ENCODE data around the gene STXBP6.

STXBP6 gene

DNA sequence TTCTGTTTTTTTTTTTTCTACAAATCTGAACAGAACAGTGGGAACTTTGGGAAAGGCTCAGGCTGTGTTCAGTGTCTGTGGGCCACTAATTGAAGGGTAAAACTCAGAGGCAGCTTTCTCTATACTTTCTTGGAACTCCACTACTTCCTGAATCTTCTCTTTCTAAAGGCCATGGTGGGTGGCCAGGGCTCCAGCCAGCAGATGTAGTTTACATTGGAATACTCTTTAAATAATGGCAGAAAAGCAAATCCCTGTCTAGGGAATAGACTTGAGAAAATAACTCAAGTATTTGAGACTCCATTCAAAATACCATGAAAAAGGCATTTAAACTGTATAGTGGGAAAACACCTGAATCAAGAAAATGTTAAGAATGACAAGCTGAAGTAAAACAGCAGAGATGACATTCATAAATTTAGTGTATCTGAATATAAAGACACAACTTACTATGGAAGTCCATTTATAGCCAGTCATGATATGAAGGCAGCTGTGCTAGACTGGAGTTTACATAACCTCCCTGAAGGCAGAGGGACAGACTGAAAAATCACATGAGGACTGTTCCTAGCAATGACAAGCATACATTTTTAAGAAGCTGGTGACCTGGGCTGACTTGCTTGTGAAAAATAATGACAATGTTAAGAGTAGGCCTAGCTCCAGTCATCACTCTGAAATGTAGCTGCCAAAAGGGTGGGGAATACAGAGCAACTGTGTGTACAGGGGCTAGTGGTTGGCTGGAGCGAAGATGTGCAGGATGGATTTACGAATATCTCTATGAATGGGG is 168.6 kb downstream of the STXBP6 start:
- DNase-seq, result no peak
- in situ Hi-C loops (cut with HindIII; ENCODE audit: low pct_ligation_motif_present, low pct_unique_long_range_greater_than_20kb, low sequenced_read_pairs), result no loop called here

DNA sequence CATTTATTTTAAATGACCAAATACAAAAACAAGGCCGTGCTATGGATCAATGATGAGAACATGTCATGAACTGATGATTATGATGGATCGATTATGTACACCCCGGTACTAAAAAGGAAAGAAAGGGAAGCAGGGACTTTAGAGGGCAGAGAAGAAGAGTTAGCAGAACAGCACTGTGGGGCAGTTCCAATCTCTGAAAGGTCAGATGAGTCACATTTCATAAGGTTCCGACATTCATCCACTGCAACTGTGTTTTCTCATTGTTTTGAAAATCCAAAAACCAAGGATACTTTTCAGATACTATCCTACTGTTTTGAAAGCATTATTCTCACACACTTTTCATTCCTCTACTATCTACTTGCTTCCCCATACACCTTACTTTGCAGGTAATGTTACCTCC is 169.3 kb downstream of the STXBP6 start:
- in situ Hi-C loops (cut with HindIII; ENCODE audit: low pct_ligation_motif_present, low pct_unique_long_range_greater_than_20kb, low sequenced_read_pairs), result no loop called here
- no peak for DNase-seq

DNA sequence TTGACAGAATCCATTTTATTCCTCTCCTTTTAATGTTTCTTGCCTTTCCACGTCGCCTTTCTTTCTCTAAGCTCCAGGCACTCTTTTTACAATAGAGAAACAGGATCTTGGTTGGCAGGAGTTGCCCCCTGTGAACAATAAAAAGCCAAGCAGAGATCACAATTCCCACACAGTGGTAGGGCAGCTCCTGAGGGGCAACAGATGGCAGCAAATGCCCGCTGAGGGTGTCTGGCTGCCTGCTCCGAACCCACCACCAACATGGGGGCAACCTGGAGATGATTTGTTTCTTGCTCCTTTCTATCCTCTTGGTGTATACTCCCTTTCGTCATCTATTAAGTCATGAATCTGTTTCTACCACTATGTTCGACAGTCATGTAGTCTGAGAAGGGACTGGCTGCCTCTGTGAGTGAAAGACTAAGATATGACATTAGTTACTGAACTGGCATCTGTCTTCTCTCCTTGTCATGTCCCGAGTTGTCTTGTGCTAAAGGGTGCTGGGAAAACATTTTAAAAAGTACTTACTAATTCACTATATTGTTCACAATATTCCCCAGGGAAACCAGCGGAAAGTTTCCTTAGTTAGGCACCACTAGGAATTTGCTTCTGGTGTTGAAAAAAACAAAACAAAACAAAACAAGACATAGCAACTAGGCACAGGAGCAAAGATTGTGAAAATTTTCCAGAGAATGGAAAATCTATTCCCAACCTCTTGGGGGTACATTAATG is 170.1 kb downstream of the STXBP6 start:
- no peak for DNase-seq
- in situ Hi-C loops (cut with HindIII; ENCODE audit: low pct_ligation_motif_present, low pct_unique_long_range_greater_than_20kb, low sequenced_read_pairs), result no loop called here

DNA sequence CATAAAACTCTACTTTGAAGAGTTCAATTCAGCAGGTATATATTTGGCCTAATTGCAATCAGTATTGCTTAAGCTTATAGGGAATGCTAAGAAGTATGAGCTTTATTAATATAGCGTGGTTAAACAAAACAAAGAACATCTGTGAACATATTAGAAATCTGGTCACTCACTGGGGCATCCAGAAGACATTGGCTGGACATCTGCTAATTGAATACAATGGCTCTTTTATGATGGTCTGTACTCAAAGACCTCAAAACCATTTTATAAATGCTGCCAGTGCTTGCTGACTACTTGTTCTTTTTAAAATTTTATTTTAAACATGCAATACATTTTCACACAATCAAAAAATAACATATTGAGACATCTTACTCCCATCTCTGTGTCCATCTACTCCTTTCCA is 173.0 kb downstream of the STXBP6 start:
- in situ Hi-C loops (cut with HindIII; ENCODE audit: low pct_ligation_motif_present, low pct_unique_long_range_greater_than_20kb, low sequenced_read_pairs), result no loop called here
- no peak for DNase-seq

DNA sequence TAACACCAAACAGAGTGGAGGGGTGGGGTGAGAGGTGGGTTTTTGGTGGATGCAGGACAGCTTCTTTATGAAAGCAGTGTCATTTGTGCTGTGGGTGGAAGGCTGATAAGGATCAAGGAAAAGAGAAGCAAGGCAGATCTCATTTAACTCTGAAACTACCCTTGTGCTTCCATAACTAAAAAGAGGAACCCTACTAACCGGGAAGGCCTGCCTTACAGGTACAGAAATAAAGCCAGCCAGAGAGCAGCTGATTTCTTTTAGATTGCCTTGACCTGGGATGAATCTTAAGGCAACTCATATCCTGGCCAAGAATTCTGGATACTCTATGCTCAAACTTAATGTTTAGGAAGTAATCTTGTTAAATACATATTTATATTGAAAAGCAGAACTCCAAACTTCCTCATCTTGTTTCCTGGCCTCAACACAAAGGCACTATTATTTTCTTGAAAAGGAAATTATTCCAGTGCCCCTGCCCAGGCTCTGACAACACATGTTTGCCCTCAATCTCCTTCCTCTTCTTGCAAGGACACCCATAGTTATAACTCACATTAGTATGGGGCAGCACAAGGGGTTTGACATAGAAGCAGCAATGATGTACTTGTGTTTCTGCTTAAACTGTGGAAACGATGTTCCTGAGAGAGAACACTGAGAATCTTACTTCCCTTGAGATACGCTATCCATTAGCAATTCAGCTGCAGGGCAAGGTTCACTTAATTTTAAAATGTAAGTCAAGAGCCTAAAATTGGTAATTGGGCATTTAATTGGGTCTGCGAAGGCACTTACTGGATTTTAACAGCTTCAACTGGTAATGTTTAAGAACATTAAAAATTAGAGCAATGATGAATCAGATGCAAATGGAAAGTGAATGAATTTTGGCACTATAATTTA is 173.7 kb downstream of the STXBP6 start:
- in situ Hi-C loops (cut with HindIII; ENCODE audit: low pct_ligation_motif_present, low pct_unique_long_range_greater_than_20kb, low sequenced_read_pairs), result no loop called here
- no peak for DNase-seq

DNA sequence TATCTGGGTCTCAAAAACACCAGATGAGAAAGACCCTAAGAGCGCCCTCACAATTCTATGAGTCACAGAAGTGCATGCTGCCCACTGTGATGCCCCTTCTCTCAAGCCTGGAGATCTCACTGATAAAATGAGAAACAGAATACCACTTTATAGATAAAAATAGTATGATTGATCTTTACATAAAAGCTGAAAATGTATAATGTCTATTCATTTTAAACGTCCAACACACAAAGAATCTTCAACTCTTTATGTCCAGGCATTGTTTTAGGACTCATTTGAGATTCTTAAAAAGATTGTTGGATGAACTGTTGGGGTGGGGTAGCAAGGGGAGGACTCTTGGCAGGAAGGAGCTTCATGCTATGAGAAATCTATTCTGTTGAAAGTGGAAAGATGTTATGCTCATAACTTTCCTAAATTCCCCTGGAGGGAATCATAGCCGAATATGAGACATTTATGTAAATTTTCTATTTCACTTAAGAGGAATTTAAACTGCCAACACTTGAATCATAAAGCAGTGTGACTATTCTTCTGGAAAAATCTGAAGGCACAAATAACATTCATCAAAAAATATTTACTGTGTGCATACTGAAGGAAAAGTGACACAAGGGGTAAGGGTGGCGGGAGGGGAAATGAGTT is 174.6 kb downstream of the STXBP6 start:
- in situ Hi-C loops (cut with HindIII; ENCODE audit: low pct_ligation_motif_present, low pct_unique_long_range_greater_than_20kb, low sequenced_read_pairs), result no loop called here
- no peak for DNase-seq

DNA sequence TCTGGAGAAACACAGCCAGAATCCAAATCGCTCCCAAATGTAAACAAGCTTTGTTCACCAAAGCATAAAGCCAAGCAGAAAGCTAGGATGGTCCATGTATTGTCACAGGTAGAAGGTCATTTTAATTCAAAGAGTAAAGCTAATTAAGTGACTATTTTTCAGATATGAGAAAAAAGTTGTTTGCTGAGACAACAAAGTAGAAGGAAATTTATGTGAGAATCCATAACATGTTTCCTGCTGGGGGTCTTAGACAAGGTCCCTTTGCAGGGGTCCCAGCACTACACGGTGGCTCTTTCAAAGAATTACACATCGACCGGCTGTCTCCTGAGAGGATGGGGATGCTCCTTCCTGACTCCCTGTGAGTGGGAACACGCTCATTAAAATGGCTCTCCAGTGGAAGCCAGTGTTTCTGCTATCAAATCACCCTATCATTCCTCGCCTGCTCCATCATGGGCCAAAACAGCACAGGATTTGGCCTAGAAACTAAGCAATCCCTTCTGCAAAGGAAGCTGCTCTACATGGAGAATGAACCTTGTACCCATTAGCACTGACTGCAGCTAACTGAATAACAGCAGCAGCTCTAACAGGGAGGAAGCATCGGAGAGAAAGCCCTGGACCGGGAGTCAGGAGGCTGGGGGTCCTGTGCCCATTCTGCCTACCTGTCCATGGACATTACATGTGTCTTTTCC is 175.3 kb downstream of the STXBP6 start:
- in situ Hi-C loops (cut with HindIII; ENCODE audit: low pct_ligation_motif_present, low pct_unique_long_range_greater_than_20kb, low sequenced_read_pairs), result no loop called here
- DNase-seq, result no peak

DNA sequence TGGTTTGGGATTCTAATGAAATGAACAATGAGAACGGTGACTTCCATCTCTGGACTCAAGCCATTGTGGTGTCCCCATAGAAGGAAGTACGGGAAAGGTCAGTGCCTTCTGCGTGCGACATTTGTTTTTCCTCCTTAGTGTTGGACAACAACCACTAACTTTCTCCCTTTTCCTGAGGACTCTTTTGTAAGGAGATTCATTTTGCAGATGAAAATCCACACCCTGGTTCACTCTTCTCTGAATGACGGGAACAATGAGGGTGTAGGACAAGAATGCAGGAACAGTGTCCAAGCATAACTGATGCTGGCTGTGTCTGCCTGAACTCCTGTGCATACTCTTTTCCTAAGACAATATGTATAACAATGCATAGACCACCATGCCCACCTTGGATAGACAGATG is 176.4 kb downstream of the STXBP6 start:
- in situ Hi-C loops (cut with HindIII; ENCODE audit: low pct_ligation_motif_present, low pct_unique_long_range_greater_than_20kb, low sequenced_read_pairs), result no loop called here
- DNase-seq, result no peak

DNA sequence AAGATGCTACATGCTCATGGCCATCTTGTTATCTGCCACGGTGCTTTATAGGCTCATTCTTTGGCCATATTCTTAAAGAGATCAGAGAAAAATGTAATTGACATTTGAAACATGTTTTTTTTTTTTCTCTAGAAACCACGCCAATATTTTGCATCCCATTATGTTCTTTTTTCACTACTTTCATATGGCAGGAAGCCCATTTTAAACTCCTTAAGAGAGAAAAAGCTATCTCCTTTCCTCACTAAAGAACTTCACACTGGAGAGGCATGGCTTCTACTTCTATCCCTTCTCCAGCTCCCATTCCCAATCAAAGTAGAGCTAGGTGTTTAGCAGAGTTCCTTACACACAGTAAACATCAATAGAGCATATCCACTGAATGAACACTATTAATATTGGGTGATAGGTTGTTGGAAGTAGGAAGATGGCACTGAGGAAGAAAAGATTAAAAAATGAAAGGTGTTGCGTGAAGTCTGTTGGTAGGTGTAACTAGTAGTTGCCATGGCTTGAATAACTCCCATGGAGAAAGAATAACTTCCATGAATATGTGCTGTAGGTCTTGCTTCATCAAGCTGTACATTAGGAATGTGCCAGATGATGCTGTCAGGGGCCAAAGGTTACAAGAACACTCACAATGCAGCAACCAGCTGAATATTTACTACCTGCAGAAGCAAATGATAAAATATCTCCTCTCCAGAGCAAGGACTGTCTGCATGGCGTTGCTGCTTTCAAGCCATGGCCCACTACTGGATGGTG is 178.8 kb downstream of the STXBP6 start:
- DNase-seq, result no peak
- in situ Hi-C loops (cut with HindIII; ENCODE audit: low pct_ligation_motif_present, low pct_unique_long_range_greater_than_20kb, low sequenced_read_pairs), result no loop called here

DNA sequence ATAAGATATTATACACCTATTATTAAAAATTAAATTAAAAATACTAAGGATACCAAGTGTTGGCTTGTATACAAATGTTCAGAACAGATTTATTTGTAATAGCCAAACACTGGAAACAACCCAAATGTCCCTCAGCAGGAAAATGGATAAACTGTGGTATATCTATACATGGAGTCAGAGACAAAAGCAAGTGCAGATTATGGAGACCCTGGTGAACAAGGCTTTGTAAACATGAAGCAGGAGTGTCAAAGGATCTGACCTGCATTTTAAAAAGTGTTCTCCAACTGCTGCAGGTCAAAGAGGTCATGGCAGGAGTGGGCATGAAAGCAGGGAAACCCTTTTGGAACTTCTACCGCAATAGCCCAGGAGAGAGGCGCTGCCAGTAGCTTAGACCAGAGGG is 181.6 kb downstream of the STXBP6 start:
- no peak for DNase-seq
- in situ Hi-C loops (cut with HindIII; ENCODE audit: low pct_ligation_motif_present, low pct_unique_long_range_greater_than_20kb, low sequenced_read_pairs), result no loop called here

DNA sequence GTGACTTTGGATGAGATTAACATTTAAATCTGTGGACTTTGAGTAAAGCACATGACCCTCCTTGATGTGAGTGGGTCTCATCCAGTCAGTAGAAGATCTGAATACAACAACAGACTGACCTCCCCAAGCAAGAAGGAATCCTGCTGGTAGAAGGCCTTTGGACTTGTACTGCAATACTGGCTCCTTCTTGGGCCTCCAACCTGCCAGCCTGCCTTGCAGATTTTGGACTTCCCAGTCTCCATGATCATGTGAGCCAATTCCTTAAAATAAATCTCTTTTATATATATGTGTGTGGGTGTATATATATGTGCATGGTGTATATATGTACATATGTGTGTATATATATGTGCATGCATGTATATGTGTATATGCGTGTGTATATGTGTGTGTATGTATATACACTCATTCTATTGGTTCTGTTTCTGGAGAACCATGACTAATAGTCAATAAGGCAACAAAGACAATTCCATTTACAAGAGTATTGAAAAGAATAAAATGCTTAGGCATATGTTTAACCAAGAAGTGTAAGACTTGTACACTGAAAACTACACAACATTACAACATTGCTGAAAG is 183.8 kb downstream of the STXBP6 start:
- in situ Hi-C loops (cut with HindIII; ENCODE audit: low pct_ligation_motif_present, low pct_unique_long_range_greater_than_20kb, low sequenced_read_pairs), result no loop called here
- no peak for DNase-seq

DNA sequence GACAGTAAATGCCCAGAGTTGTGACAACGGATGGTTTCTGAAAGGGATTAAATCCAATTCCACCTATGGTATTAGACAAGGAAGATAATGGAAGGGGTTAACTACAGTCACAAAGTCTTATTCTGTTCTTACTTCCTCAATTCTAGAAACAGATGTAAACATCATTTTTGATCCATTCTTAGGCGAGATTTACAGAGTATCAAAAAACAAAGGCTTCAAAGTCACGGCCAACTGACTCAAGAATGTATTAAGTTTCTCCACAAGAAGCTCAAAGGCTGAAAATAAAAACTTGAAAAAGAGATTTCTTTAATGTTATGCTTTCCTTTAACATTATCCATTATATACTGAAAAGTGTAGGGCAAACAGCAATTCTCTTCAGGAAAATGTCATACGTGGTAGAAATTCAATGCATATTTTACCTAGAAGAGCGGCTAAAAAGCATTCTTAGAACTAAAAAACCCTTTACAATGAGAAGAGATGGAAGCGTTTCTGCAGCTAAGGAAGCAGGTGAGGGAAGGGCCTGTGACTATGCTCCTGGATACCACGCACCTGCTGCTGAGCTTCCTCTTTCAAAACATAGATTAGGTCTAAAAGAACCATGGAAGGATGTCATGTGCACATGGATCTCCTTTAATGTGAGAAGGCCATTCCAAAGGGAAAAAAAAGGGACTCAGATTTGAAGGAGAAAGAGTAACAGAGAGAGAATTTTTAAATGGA is 185.8 kb downstream of the STXBP6 start:
- DNase-seq, result no peak
- in situ Hi-C loops (cut with HindIII; ENCODE audit: low pct_ligation_motif_present, low pct_unique_long_range_greater_than_20kb, low sequenced_read_pairs), result no loop called here

DNA sequence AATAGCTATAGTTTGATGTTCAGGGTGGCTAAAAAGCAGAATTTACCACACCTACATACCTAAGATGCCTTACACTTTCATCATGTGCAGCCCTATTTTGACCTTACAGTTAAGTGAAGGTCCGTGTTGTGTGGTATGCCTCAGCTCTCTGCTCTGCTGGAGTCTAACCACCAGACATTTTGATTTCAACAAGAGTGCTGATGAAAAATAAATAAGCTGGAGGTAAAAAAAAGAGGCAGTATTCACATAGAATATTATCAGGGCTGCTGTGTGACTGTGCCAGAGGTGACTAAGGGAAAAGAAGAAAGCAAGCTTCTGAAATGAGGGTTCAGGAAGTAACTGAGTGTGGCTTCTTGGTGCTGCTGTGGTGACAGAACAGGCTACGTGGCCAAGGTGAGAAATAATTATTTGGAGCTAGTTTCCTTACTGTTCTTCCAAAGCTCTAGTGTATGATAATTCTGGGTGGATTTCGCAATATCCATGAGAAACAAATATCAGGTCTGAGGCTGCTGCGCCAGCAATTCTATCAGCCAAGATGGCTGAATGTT is 188.8 kb downstream of the STXBP6 start:
- no peak for DNase-seq
- in situ Hi-C loops (cut with HindIII; ENCODE audit: low pct_ligation_motif_present, low pct_unique_long_range_greater_than_20kb, low sequenced_read_pairs), result no loop called here

DNA sequence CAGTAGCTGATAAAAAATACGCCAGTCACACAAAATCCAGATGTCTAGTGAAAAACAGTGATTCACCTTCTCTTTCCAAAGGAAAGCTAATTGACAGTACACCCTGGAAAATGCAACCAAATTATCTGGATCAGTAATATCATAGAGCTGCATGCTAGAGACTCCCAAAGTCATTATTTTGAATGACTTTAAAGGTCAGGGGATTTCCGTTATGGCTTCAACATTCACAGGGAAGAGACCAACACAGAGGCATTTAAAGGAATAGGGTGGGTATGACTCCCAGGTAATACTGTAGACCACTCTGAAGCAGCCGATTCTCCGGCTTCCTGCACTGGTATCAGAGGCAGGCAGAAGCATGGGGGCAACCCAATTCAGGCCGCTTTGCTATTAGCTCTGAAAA is 190.4 kb downstream of the STXBP6 start:
- in situ Hi-C loops (cut with HindIII; ENCODE audit: low pct_ligation_motif_present, low pct_unique_long_range_greater_than_20kb, low sequenced_read_pairs), result no loop called here
- DNase-seq, result no peak

DNA sequence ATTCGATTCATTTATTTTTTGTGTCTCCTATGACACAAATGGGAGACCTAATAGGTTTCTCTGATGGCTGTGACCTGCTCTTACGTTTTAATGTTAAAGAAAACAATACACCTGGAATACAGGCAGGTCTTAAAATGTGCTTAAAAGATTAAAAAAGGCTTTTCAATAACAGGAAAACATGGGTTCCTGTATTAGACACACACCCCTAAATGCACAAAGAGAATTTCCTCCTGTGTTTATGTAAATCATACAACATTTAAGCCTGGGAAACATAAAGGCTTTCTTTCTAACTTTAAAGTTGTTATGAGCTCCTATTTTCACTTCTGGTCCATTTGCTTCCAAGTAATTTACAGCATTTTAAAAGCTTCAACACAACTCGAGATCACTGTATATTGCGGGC is 191.3 kb downstream of the STXBP6 start:
- in situ Hi-C loops (cut with HindIII; ENCODE audit: low pct_ligation_motif_present, low pct_unique_long_range_greater_than_20kb, low sequenced_read_pairs), result no loop called here
- DNase-seq, result no peak

DNA sequence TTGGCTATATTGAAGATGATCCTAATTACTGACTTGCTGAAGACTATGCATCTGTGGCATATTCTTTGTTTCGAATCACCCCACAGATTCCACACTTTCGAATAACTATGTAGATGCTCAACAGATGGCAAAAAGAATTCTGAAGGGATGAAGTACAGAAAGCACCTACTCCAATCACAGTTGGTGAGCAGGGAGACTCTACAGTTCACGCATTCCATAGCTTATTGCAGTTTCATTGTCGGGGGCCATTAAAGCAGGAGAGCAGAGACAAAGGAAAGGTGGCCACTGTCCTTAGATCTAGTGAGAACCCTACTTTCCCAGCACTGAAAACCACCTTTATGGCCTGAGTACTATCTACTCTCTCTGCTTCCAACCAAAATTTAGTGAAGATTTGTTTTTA is 191.9 kb downstream of the STXBP6 start:
- in situ Hi-C loops (cut with HindIII; ENCODE audit: low pct_ligation_motif_present, low pct_unique_long_range_greater_than_20kb, low sequenced_read_pairs), result no loop called here
- DNase-seq, result no peak

DNA sequence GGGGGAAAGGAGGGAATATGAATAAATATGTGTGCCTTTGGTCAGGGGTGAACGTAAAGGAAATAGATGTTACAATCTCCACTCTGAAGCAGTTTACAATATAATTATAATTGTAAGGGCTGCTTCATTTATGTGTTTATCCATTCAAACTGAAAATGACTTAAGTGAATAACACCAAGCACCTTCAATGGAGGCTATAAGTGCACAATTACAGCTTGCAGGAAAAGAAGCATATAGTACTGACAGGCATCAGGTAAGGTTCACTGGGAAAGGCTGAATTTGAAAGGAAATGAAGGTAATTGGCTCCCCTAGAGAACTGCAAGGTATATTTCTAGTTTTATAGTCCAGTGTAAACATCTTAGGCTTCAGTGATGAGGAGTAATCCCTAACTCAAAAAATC is 192.7 kb downstream of the STXBP6 start:
- in situ Hi-C loops (cut with HindIII; ENCODE audit: low pct_ligation_motif_present, low pct_unique_long_range_greater_than_20kb, low sequenced_read_pairs), result no loop called here
- DNase-seq, result no peak
